Breast epithelium (tissue), 4 donors: Measurements from ENCODE around the gene ARFRP1. TPM values are rescaled to one million over a fixed set of nuclear protein-coding genes. Genes with fewer than 3 reads are reported as not detected.

Source experiments
- DNase-seq, 2 donors: peaks; one replicate each; pipeline ENCODE4 v3.0.0-alpha.2; 2019; ENCODE audit warnings: low spot score in 2 of 2
- H3K27ac ChIP-seq, 2 donors: fragments of 200-600 bp; sonication (generic) in 1 of 2; one replicate each; pipeline ENCODE4 v1.5.1; 2016 to 2019; ENCODE audit warnings: mild to moderate bottlenecking in 1 of 2
- H3K27me3 ChIP-seq, 2 donors: fragments of 200-600 bp; sonication (generic) in 1 of 2; one replicate each; pipeline versions ENCODE4 v1.5.1 to v1.6.0; 2017 to 2019; ENCODE audit warnings: control low read depth in 1 of 2, mild to moderate bottlenecking in 1 of 2
- H3K36me3 ChIP-seq: fragments of 200-600 bp; one replicate; pipeline ENCODE4 v1.5.1; 2019
- H3K4me1 ChIP-seq, 2 donors: fragments of 200-600 bp; sonication (generic); one replicate each; pipeline ENCODE4 v1.5.1; 2016 to 2019; ENCODE audit warnings: control low read depth in 1 of 2
- H3K4me3 ChIP-seq, 3 donors: fragments of 200-600 bp; sonication (generic); 1 replicate in 2 of 3; 2 replicates in 1 of 3; pipeline ENCODE4 v1.5.1; 2016 to 2019; ENCODE audit warnings: mild to moderate bottlenecking in 3 of 3, moderate library complexity in 2 of 3
- H3K9me3 ChIP-seq, 2 donors: fragments of 200-600 bp; sonication (generic) in 1 of 2; one replicate each; pipeline ENCODE4 v1.5.1; 2016 to 2019; ENCODE audit warnings: control low read depth in 1 of 2
- CTCF ChIP-seq, 3 donors: fragments of 450-650 bp; IDR thresholded peaks; one replicate each; pipeline ENCODE4 v1.5.1; 2016 to 2017; ENCODE audit warnings: antibody characterized with exemption in 3 of 3, mild to moderate bottlenecking in 3 of 3, moderate library complexity in 3 of 3
- POLR2A ChIP-seq: fragments of 450-650 bp; IDR thresholded peaks from one replicate; pipeline ENCODE4 v1.6.1; 2016; ENCODE audit warnings: antibody characterized with exemption, mild to moderate bottlenecking, moderate library complexity
- POLR2AphosphoS5 ChIP-seq, 3 donors: sonication (generic); formaldehyde crosslinking; IDR thresholded peaks; one replicate each; pipeline ENCODE4 v1.6.1; 2017; ENCODE audit warnings: antibody characterized with exemption in 3 of 3
- intact Hi-C: fragments of 100-400 bp; cut with DNase I; formaldehyde crosslinking; loops from one replicate; pipeline ENCODE4 v1.15.1; 2023; ENCODE audit warnings: low total_unique reads
- total RNA-seq, 3 donors: library from RNA; depleted of rRNA; stranded (reverse); fragments of >200 nt; gene quantifications; one replicate each; pipeline ENCODE4 v1.1.0, GENCODE V29; 2016

The ARFRP1 gene
- total RNA-seq, 3 donors from 2014 or later, result 30.7 to 41.0 (median 32.3) TPM

- intact Hi-C loops, result no loop called here
- Histone ChIP-seq H3K4me3 (no peak overlapping the region), H3K36me3 (no peaks in the 10 kb centered on the region), H3K27ac (no peak overlapping the region), H3K4me1 (peaks cover 13 to 14% of the 10 kb centered on the region in 2 donors), H3K27me3 (no peaks in the 10 kb centered on the region), H3K9me3 (no peaks in the 10 kb centered on the region)
- no peak for DNase-seq
- TF ChIP-seq POLR2AphosphoS5 (IDR thresholded peaks at IDR 0.05) (no peak), CTCF (IDR thresholded peaks at IDR 0.05) (no peak), POLR2A (no peak)
Observed at GRCh38 chr20:63734946-63735858, 27.4 kb upstream of the ARFRP1 start.

- intact Hi-C loops, result no loop called here
- no peak overlapping the region for H3K27ac ChIP-seq
- no peak for DNase-seq
- no peaks in the 10 kb centered on the region for H3K27me3 ChIP-seq
- H3K9me3 ChIP-seq, result no peaks in the 10 kb centered on the region
- no peaks in the 10 kb centered on the region for H3K36me3 ChIP-seq
- H3K4me3 ChIP-seq, result no peak overlapping the region
- H3K4me1 ChIP-seq, result peaks cover 13 to 14% of the 10 kb centered on the region in 2 donors
- no peak for TF ChIP-seq CTCF (IDR thresholded peaks at IDR 0.05)
- TF ChIP-seq POLR2A, result no peak
- TF ChIP-seq POLR2AphosphoS5 (IDR thresholded peaks at IDR 0.05), result no peak
Observed at GRCh38 chr20:63734111-63734945, 26.6 kb upstream of the ARFRP1 start.

GRCh38 chr20:63733579-63734081, 25.9 kb upstream of the ARFRP1 start:
- intact Hi-C loops, result no loop called here
- Histone ChIP-seq H3K4me3 (no peak overlapping the region), H3K27ac (no peak overlapping the region), H3K36me3 (no peaks in the 10 kb centered on the region), H3K4me1 (peaks cover 11 to 13% of the 10 kb centered on the region in 2 donors), H3K9me3 (no peaks in the 10 kb centered on the region), H3K27me3 (no peaks in the 10 kb centered on the region)
- no peak for TF ChIP-seq POLR2A
- no peak for TF ChIP-seq CTCF (IDR thresholded peaks at IDR 0.05)
- no peak for TF ChIP-seq POLR2AphosphoS5 (IDR thresholded peaks at IDR 0.05)
- no peak for DNase-seq

DNA sequence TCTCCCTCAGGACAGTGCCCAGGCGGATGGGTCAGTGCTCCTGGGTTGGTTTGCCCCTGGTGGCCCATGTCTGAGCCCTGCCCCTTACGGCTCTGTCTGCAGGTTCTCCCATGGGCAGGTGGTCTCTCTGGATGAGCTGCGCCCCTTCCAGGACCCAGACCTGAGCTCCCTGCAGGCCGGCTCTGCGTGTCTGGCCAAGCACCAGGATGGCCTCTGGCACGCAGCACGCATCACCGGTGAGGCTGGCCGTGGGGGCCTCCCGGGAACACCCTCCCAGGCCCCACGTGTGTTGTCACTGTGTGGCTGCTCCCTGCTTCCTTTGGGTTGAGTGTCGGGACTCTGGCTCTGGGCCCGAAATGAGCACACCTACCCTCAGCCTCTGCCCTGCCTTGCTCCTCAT, 25.3 kb upstream of the ARFRP1 start:
- H3K36me3 ChIP-seq, result no peaks in the 10 kb centered on the region
- H3K27ac ChIP-seq, result no peak overlapping the region
- no peaks in the 10 kb centered on the region for H3K9me3 ChIP-seq
- no peak overlapping the region for H3K4me3 ChIP-seq
- intact Hi-C loops, result no loop called here
- no peak for DNase-seq
- no peaks in the 10 kb centered on the region for H3K27me3 ChIP-seq
- H3K4me1 ChIP-seq, result peaks cover 6 to 7% of the 10 kb centered on the region in 2 donors
- no peak for TF ChIP-seq POLR2AphosphoS5 (IDR thresholded peaks at IDR 0.05)

GRCh38 chr20:63732118-63733095, 24.6 kb upstream of the ARFRP1 start:
- Histone ChIP-seq H3K4me3 (no peak overlapping the region), H3K4me1 (peaks cover 0 to 2% of the 10 kb centered on the region in 2 donors), H3K27ac (no peak overlapping the region), H3K27me3 (no peaks in the 10 kb centered on the region), H3K36me3 (no peaks in the 10 kb centered on the region), H3K9me3 (no peaks in the 10 kb centered on the region)
- no peak for DNase-seq
- TF ChIP-seq POLR2AphosphoS5 (IDR thresholded peaks at IDR 0.05), result no peak
- no peak for TF ChIP-seq CTCF (IDR thresholded peaks at IDR 0.05)
- intact Hi-C loops, result no loop called here
